Right lung (tissue), 5 donors: ENCODE measurements around the gene TMEM100. TPM values are rescaled to one million over a fixed set of nuclear protein-coding genes. Genes with fewer than 3 reads are reported as not detected.

Source experiments
- DNase-seq, 2 donors: peaks; one replicate each; pipeline ENCODE4 v3.0.0-alpha.2; 2013
- polyA plus RNA-seq, 5 donors: library from polyadenylated mRNA; unstranded; fragments of 120-200 nt; gene quantifications; one replicate each; pipeline versions ENCODE4 v1.2.1 to v1.2.3, GENCODE V29; 2013; ENCODE audit warnings: inconsistent platforms in 1 of 5, low replicate concordance in 1 of 5; ENCODE audit not compliant: insufficient read length in 5 of 5, insufficient read depth in 1 of 5

TMEM100 gene
- polyA plus RNA-seq, 5 donors, result 20.8 to 46.8 (median 34.3) TPM

- DNase-seq, result no peak
Measured at GRCh38 chr17:55747209-55747608, 24.5 kb upstream of the TMEM100 start.

DNA sequence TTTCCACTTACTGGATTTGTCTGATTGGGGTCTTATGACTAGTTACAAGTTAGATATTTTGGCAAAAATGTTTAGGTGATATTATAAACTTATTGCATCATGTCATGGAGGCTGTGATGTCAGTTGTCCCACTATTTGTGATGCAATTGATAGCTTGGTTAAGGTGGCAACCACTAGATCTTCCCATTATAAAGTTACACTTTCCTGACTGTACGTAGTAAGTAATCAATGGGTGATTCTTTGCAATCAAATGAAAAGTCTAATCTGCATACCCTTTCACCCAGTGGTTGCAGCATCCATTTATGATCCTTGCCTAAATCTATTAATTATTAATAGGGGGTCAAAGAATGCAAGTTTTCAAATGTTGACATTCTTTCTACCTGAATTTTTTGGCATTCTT is 23.8 kb upstream of the TMEM100 start:
- DNase-seq, result no peak

DNA sequence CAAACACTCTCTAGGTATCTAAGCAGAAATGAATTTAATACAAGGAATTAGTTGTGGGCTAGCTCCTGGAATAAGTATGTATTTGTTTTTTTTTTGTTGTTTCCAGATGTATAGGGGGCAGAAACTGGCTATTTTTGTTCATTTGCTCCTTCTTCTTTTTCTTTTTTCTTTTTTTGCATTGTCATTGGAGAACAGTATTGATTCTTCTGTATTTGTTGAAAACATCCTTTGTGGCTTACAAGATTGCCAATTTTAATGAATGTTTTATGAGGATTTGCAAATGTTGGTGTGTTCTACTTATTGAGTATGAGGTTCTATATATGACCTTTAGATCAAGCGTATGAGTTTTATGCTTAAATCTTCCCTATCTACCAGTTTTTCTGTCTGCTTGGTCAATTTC is 22.6 kb upstream of the TMEM100 start:
- no peak for DNase-seq

DNA sequence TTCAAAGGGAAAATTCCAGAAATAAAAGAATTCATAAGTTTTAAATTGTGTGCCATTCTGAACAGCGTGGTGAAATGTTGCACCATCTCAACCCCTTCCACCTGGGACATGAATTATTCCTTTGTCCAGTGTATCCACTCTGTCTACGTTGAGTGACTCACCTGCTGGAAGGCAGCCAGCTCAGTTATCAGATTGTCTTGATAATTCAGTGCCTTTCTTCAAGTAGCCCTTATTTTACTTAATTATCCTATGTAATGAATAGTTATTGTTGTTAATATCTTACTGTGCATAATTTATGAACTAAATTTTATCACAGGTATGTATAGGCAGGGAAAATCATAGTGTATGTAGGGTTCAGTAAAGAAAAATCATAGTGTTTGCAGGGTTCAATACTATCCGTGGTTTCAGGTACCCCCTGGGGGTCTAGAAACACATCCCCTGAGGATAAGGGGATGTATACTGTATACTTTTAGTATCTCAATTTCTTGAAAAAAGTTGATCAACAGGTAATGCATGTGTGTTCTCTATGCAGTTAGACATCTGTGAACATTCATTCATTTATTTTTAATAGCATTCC is 20.5 kb upstream of the TMEM100 start:
- DNase-seq, result no peak

DNA sequence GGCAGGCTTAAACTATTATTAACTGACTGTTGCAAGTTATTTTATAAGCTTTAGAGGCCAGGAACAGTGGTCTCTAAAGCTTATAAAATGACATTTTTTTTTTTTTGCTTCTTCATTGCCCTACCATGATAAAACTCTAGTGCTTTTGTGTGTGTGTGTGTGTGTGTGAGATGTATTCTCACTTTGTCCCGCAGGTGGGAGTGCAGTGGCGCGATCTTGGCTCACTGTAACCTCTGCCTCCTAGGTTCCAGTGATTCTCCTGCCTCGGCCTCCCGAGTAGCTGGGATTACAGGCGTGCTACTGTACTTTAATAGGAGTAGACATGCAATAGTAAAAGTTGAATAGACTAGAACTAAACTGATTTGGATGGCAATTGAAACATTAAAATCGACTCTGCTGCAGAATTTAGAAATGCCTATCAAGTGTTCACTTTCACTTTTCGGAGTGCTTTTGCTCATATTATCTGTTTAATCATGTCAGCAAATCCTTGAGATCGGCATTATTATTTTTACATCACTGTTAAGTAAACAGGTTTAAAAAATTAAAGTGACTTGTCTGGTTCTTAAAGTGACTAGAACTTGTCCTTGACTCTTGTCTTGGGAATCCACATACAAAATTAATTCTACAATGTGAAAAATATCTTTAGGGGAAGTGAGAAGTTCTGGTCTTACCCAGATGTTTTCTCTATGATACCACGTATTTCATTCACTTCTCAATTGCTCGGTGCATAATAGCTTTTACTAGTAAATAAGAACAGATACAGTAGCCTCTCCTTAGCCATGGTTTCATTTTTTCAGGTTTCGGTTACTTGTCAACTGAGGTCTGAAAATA is 19.8 kb upstream of the TMEM100 start:
- no peak for DNase-seq

GRCh38 chr17:55741356-55741700 is 18.7 kb upstream of the TMEM100 start:
- DNase-seq, result no peak

DNA sequence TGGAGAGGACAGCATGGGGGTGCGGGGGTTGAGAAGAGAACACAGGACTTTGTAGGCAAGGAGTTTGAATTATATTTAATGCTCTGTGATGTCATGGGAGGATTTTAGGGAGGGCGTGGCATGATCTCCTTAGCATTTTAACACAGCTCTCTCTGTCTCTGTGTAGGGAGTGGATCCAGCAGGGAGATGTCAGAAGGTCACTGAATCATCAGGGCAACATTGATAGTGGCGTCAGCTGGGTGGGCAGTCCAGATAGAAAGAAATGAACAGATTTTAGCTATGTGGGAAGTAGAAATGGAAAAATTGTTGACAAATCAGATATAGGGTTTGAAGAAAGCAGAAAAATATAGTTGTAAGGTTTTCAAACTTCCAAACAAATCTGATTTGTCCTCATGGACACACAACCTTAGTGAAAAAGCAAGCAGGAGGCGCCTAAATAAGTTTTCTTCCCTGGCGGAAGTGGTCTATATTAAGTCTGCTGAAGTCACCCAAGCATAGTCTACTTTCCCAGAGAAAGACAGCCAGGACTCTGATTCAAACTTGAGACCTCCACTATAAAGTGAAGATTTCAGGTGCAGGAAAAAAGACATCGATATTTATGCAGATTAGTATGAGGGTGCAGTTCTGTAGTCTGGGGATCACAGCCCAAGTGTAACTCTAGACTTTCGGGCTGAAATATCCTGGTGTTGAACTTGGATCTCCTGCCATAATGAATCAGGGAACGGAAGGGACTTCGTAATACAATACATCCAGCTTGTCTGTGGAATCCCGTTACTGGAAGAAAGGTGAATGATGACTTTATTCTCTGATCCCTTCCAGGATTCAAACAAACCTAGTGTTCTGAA is 18.1 kb upstream of the TMEM100 start:
- no peak for DNase-seq

DNA sequence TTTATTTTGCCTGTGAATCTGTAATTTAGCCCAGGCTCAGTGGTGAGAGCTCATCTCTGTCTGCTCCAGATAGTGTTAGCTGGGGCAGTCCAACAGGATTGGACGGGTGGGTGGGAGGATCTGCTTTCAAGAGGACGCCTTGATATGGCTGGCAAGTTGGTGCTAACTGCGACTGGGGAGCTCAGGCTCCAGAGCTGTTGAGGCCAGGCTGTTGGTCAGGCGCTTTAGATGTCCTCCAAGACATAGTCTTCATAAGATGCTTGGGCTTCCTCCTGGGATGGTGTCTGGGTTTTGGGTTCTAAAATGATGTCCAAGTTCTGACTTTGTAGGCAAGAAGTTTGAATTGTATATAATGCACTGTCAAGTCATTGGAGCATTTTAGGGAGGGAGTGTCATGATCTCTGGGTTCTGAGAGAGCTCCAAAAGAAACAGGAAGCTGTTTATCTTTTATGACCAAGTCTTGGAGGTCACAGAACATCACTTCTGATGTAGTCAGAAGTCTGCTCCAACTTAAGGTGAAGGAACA is 15.4 kb upstream of the TMEM100 start:
- DNase-seq, result no peak

GRCh38 chr17:55735731-55736405 is 13.2 kb upstream of the TMEM100 start:
- no peak for DNase-seq

GRCh38 chr17:55734128-55734781 is 11.6 kb upstream of the TMEM100 start:
- DNase-seq, result no peak

DNA sequence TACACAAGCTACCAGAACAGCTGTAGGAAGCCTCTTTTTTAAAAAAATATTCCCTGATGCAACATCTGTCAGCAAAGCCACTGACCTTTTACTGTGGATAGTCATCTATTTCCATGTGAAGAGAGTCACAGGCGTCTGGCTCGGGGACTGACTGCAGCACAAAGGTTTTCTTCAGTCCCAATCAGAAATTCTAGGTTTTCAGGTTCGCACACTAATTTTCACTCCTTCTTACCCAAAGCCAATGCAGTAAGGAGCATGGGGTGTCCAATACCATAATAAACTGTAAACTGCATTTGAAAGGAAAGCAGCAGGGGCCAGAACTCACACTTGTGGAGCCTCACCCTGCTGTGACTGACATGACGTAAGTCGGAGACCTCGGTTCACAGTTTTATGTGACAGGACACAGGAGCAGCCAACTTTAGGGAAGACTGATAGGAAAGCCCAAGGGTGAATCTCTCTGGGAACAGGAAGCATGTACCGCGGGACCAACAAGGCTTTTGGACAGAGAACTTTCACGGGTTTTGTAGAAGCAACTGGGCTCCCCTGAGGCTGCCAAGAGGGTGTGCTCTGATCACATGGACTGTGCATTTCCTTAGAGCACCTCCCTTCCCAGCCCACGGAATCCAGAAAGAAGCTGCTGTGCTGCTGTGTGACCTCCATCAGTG is 9.1 kb upstream of the TMEM100 start:
- no peak for DNase-seq

DNA sequence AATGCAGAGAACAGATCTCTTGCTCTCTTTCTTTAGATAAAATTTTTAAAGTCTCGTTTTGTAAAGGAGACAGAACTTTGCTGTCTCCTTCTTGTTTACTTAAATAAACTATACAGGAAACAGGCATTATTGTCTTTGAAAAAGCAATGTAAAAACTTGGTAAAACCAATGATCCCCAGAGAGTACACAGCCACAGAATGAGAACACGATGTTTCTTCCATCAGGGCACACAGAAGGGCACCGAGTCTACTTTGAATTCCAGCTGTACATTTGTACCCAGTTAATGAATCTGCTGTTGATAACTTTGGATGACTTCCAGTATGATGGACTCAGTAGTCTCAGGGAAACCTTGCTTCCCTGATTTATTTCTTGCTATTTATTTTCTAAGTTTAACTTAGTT is 8.1 kb upstream of the TMEM100 start:
- no peak for DNase-seq

GRCh38 chr17:55730380-55730779 is 7.7 kb upstream of the TMEM100 start:
- no peak for DNase-seq

- no peak for DNase-seq
Measured at GRCh38 chr17:55729484-55729883, 6.8 kb upstream of the TMEM100 start.

GRCh38 chr17:55728833-55729232 is 6.2 kb upstream of the TMEM100 start:
- no peak for DNase-seq

- no peak for DNase-seq
Measured at GRCh38 chr17:55728361-55728760, 5.7 kb upstream of the TMEM100 start.

DNA sequence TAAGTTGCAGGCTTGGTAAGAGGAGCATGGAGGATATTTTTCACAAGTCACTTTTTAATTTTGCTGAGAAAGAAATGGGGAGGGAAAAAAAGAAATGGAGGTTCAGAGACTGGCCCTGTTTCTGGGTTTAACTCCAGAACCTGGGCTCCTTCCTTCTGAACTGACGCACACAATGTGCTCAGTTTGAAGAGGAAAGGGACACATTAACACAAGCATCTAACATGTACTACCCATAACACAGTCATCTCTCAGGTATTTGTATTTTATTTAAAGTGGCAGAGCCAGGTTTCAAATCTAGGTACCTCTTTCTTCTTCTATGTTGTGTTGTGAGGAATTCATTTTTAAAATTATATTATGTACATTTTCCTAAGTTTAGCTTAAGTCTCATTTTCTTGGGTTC is 5.3 kb upstream of the TMEM100 start:
- no peak for DNase-seq

DNA sequence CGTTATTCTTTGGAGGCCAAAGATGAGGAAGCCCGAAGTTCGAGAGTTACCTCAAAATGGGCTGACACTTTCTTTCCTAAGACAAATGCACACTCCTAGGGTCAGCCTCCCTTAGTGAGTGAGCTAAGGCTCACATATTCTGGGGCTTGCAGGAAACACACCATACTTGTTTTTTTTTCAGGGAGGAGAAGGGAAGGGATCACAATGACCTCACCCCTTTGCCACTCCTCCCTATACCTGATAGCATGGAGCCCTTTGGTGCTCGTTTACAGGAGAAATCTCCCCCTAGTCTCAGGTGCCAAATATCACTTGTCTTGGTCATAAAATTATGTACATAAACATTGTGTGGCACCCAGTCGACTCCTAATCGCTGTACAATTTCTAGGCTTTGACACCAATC is 4.6 kb upstream of the TMEM100 start:
- DNase-seq, result no peak

GRCh38 chr17:55726440-55726839 is 3.8 kb upstream of the TMEM100 start:
- no peak for DNase-seq

- no peak for DNase-seq
Measured at GRCh38 chr17:55723488-55723848, 804 bp upstream of the TMEM100 start.
